GM21447 (cell line): ENCODE data around the gene BRIP1.
"Not testable (repeated sequence)": the region's sequence is repeated elsewhere in the genome, so short reads cannot be mapped to it uniquely, and the experiment has no call there.

ENCODE experiments used
- ATAC-seq: cut with Tn5 transposase; IDR thresholded peaks from one replicate; pipeline ENCODE4 v1.9.1; 2021; ENCODE audit not compliant: unreplicated experiment

Gene BRIP1

DNA sequence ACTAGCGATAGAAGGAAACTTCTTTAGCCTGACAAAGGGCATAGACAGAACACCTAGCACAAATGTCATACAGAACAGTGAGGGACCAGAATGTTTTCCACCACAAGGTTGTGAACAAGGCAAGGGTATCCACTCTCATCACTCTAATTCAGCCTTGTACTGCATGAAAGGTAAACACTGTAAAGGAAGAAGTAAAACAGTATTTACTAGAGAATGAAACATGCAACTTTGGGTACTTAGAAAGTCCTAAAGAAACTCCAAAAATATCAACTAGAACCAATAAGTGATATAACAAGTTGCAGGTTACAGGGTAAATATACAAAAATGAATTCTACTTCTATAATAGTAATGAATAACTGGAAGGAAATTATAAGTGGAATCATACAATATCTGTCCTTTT lies 32.2 kb downstream of the BRIP1 start:
- ATAC-seq = no peak

- no peak for ATAC-seq
Measured at GRCh38 chr17:61828694-61829093, 34.6 kb downstream of the BRIP1 start.

- ATAC-seq = no peak
Measured at GRCh38 chr17:61827649-61828395, 35.5 kb downstream of the BRIP1 start.

GRCh38 chr17:61826866-61827265 lies 36.5 kb downstream of the BRIP1 start:
- ATAC-seq = not testable (repeated sequence)

DNA sequence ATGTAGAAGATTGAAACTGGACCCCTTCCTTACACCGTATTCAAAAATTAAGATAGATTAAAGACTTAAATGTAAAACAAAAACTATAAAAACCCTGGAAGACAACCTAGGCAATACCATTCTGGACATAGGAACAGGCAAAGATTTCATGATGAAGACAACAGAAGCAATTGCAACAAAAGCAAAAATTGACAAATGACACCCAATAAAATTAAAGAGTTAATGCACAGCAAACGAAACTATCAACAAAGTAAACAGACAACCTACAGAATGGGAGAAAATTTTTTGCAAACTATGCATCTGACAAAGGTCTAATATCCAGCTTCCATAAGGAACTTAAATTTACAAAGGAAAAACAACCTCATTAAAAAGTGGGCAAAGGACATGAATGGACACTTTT lies 37.1 kb downstream of the BRIP1 start:
- ATAC-seq = not testable (repeated sequence)

DNA sequence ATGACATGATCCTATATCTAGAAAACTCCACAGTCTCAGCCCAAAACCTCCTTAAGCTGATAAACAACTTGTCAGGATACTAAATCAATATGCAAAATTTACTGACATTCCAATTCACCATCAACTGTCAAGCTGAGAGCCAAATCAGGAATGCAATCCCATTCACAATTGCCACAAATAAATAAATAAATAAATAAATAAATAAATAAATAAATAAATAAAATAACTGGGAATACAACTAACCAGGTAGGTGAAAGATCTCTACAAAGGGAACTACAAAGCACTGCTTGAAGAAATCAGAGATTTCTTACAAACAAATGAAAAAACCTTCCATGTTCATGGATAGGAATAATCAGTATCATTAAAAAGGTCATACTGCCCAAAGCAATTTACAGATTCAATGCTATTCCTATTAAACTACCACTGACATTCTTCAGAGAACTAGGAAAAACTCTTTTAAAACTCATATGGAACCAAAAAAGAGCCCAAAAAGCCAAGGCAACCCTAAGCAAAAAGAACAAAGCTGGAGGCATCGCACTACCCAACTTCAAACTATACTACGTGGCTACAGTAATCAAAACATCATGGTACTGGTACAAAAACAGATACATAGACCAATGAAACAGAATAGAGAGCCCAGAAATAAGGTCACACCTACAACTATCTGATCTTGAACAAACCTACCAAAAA lies 37.7 kb downstream of the BRIP1 start:
- no peak for ATAC-seq

DNA sequence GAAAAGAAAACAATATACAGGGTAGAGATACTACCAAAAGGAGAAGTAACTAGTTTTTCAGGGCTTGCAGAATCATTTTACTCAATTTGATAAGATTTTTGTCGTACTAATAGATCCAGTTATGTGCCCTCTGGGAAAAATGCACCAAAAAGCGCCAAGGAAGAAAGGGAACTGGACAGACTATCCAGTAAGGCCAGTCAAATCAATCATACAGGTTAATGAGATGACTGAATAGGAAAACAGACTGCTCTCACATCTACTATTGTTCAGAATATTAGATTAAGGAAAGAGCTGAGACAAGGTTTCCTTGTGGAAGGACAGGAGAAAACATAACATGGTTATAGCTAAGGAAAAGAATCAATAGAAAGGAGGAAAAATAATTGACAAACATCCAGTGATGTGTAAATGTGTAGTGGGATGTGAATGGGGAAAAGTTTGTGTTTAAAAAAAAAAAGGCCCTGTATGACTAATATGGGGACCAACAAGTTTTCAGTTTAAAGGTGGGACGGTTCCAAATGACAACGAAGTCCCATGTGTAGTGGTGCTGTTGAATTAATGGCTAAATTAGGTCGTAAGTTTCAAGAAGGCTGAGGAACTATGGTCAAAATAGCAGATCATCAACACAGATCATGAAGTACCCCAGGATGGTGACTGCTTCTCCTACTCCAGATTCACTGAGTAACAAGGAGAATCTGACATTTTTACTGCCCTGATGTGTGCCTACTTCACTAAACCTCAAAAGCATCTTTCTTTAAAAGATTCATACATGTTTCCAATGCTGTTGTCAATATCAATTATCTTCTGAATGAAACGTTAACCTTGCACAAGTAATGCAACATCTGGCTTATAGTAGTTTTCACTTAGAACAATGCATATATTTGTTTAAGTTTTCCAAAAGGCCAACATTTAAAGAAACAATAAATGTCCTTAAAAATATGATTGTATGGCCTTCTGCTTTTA lies 40.7 kb downstream of the BRIP1 start:
- no peak for ATAC-seq

DNA sequence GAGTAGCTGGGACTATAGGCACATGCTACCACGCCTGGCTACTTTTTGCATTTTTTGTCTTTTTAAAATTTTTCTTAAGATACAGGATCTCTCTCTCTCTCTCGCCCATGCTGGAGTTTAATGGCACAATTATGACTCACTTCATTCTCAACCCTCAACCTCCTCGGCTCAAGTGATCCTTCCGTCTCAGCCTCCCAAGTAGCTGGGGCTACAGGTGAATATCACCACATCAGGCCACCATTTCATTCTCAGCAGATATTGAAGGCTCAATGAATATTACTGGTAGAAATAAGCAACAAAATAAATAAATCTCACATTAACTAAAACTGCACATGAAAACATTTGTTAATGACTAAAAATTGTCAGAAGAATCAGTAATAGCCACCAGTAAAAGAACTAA lies 41.7 kb downstream of the BRIP1 start:
- ATAC-seq = no peak

DNA sequence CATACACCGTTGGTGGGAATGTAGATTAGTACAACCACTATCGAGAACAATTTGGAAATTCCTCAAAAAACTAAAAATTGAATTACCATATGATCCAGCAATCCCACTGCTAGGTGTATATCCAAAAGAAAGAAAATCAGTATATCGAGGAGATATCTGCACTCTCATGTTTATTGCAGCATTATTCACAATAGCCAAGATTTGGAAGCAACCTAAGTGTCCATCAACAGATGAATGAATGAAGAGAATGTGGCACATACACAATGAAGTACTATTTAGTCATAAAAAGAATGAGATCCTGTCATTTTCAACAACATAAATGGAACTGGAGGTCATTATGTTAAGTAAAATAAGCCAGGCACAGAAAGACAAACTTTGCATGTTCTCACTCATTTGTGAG lies 44.1 kb downstream of the BRIP1 start:
- not testable (repeated sequence) for ATAC-seq

GRCh38 chr17:61818225-61818624 lies 45.1 kb downstream of the BRIP1 start:
- ATAC-seq = no peak

- ATAC-seq = no peak
Measured at GRCh38 chr17:61817452-61817851, 45.9 kb downstream of the BRIP1 start.

DNA sequence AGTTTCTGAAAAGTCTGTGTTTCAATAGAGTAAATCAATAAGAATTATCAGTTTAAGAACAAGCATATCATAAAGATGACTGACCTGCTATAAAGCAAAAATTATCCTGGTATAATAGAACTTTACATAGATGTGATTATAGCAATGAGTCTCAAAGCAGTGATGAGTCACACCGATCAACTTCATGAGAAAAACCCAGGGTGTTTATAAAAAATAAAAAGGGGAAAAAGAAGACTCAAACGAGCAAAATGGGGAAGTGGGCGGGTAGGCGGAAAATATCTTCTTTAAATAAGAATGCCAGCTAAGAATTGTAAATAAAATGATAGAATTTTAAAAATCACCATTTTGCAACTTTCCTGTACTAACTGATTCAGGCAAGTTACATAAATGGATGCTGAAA lies 46.8 kb downstream of the BRIP1 start:
- no peak for ATAC-seq

DNA sequence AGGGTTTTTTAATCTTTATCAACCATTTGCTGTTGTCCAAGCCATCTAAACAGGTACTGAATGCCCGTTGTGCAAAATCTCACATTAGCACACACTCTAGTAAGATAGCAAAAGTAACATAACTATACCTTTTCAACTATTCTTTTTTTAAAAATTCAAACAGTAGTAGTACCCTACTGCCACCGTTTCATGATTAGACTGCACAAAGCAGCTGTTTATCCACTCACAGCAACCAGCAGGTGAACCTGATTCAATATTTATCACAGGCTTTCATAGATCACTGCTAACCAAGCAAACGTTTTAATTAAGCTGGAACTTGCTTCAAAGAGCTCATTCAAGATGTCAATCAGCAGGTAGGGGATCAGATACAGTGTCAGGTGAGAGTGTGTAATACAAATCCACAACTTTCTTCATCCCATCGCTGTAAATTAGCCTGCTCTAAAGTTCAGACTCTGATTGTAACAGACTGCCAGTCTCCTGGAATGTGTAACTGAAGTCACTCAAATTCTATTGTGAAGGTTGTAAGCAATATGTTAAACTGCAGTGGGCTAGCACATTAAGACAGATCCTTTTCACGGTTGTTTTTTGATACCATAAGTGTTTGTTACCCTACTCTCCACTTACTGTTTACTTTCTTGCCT lies 47.3 kb downstream of the BRIP1 start:
- ATAC-seq = no peak

DNA sequence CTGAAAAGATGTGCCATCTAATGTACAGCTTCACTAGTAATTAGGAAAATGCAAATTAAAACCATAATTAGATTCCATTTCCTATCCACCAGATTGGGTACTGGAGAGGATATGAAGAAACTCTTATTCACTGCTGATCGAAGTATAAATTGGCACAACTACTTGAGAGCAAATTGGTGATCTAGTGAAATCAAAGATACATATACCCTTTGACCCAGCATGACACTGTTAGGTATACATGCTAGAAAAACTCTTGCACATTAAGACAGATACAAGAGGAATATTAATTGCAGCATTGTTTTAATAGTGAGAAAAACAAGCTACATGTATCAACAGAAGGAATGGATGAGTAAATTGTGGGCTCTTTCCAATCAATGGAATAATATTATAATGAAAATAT lies 48.8 kb downstream of the BRIP1 start:
- no peak for ATAC-seq

DNA sequence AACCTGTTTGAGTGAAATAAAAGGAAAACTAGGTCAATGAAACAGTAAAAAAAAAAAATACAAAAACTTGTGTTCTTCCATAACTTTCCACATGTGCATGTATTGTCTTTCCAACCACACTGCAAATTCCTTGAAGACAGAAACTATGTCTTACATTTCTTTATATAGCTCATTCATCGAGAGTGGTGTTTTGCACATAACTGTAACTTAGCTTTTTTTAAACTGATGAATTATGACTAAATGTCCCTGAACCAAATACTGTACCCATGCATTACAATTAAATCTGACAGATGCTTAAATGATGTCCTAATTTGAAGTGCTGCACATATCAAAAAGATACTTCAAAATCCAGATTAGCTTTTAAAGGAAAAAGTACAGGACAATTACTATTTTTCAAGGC lies 50.1 kb downstream of the BRIP1 start:
- no peak for ATAC-seq

- no peak for ATAC-seq
Measured at GRCh38 chr17:61812747-61813146, 50.6 kb downstream of the BRIP1 start.

DNA sequence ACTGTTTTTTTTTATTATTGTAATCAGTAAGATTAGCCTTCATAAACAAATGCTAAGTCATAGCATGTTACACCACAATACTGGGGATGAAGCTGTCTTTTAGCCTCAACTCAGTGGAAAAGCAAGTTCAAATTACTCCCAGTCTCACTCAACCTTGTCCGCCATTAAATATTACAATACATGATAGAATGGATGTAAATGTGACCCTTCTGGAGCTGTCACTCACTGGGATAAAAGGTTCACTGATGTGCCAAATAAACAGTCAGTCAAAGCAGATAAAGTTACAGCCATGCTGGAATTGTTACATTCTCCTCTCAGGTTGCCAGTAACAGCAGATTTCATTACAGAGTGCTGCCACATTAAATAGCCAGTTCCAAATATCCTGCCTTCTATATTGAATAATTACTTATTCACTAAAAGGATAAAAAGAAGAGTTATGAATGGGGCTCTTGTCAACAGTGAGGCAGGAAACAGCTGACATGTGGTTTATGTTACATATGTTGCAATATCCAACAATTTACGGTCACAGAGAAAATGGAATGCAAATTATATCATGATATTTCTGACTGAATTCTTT lies 53.4 kb downstream of the BRIP1 start:
- no peak for ATAC-seq

DNA sequence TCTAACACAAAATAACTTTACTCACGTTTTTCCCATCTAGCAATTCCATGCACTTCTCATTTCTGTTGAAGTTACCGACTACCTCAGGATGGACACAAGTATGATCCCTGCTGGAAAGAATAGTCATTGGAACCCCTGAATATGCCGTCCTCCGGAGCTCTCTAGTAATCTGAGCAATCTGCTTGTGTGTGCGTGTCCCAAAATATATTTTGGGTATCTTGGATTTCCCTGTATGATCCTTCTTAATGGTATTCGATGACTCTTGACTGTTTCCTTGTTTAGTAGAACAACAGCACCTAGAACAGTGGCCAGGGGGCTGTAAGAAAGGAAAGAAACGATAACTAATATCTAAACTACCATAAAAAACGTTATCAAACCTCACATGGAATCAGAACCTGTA lies 54.9 kb downstream of the BRIP1 start:
- ATAC-seq = no peak

- ATAC-seq = no peak
Measured at GRCh38 chr17:61806936-61807335, 56.4 kb downstream of the BRIP1 start.

- ATAC-seq = no peak
Measured at GRCh38 chr17:61806081-61806828, 57.1 kb downstream of the BRIP1 start.
